HepG2 (cell line): Measurements from ENCODE around the gene TEX55. TPM values are rescaled to one million over a fixed set of nuclear protein-coding genes. Genes with fewer than 3 reads are reported as not detected.
"Not testable (repeated sequence)": the region's sequence is repeated elsewhere in the genome, so short reads cannot be mapped to it uniquely, and the experiment has no call there.

ENCODE experiments used
- ATAC-seq: fragments of 200-7000 bp; cut with Tn5 transposase; 3 replicates; pipeline ENCODE4 v1.9.1; 2020; ENCODE audit warnings: mild to moderate bottlenecking, moderate library complexity
- BruUV-seq: library from RNA; stranded (reverse); fragments of 400-500 nt; replicated peaks from 2 replicates; lab custom pipeline; 2021; lab: Mats Ljungman, UMichigan
- CTCF ChIA-PET: fragments of 300-600 bp; formaldehyde crosslinking; extraction: SDS; loops from one replicate; lab custom pipeline; 2021; ENCODE audit warnings: low total read pairs, inconsistent platforms, low intra/inter-chr PET ratio; lab: Yijun Ruan, JAX
- POLR2A ChIA-PET: fragments of 350-600 bp; sonication (Branson Sonifier 250); formaldehyde crosslinking; loops from one replicate; lab custom pipeline; 2020; ENCODE audit warnings: antibody characterized with exemption, inconsistent platforms; lab: Yijun Ruan, JAX
- DNase-seq: peaks from one replicate; pipeline ENCODE4 v3.0.0-alpha.2; 2015; ENCODE audit warnings: low spot score
- FAIRE-seq: peaks from 3 replicates; lab custom pipeline; 2011; peaks lifted over from hg19 to GRCh38; lab: Jason Lieb, UNC
- H2AFZ ChIP-seq: one replicate; pipeline ENCODE4 v1.6.1; 2011; ENCODE audit warnings: low read length, inconsistent platforms
- H3K27ac ChIP-seq: fragments of 300-600 bp; 3 replicates; pipeline ENCODE4 v1.8.0; 2011; ENCODE audit warnings: mixed run types, mild to moderate bottlenecking, mixed read lengths, low read length, inconsistent platforms; ENCODE audit not compliant: insufficient read depth; ENCODE audit errors: extremely low read length
- H3K27me3 ChIP-seq, 2 experiments: fragments of 200-600 bp in 1 of 2; 2 replicates in 1 of 2; 3 replicates in 1 of 2; pipeline versions ENCODE4 v1.6.0 to v1.8.0; 2011; ENCODE audit warnings: low read length in 2 of 2, mild to moderate bottlenecking in 2 of 2, moderate library complexity in 2 of 2, inconsistent platforms in 1 of 2; ENCODE audit not compliant: insufficient read depth in 2 of 2, control insufficient read depth in 1 of 2
- H3K36me3 ChIP-seq, 2 experiments: fragments of 200-600 bp in 1 of 2; replicated peaks in 1 of 2; 2 replicates in 1 of 2; 3 replicates in 1 of 2; pipeline versions ENCODE4 v1.5.1 to v1.8.0; 2011; ENCODE audit warnings: low read length in 2 of 2, inconsistent platforms in 1 of 2; ENCODE audit not compliant: insufficient read depth in 2 of 2, control insufficient read depth in 1 of 2
- H3K4me1 ChIP-seq: 2 replicates; pipeline ENCODE4 v1.5.1; 2012; ENCODE audit warnings: low read length, inconsistent platforms; ENCODE audit not compliant: insufficient read depth
- H3K4me2 ChIP-seq: 2 replicates; pipeline ENCODE4 v1.6.0; 2011; ENCODE audit warnings: low read depth, low read length, inconsistent platforms
- H3K4me3 ChIP-seq, 3 experiments: fragments of 200-600 bp in 1 of 3; sonication (generic), shearing (Covaris generic) in 1 of 3; replicated peaks in 1 of 3; 2 replicates each; pipeline ENCODE4 v1.5.1; 2011 to 2016; ENCODE audit warnings: low read length in 3 of 3, inconsistent platforms in 2 of 3, low read depth in 2 of 3, mild to moderate bottlenecking in 2 of 3, control low read depth in 1 of 3, mixed read lengths in 1 of 3; ENCODE audit not compliant: insufficient read depth in 1 of 3
- H3K79me2 ChIP-seq: one replicate; pipeline ENCODE4 v1.6.1; 2011; ENCODE audit warnings: low read length, inconsistent platforms; ENCODE audit not compliant: insufficient read depth
- H3K9ac ChIP-seq: 2 replicates; pipeline ENCODE4 v1.6.0; 2011; ENCODE audit warnings: mild to moderate bottlenecking, low read depth, low read length, inconsistent platforms; ENCODE audit not compliant: insufficient read depth
- H3K9me3 ChIP-seq: 2 replicates; pipeline ENCODE4 v1.5.1; 2012; ENCODE audit warnings: mild to moderate bottlenecking, low read length
- H4K20me1 ChIP-seq: 2 replicates; pipeline ENCODE4 v1.6.0; 2011; ENCODE audit warnings: inconsistent platforms, mild to moderate bottlenecking, low read length, moderate library complexity; ENCODE audit not compliant: insufficient read depth
- GPBP1L1 ChIP-seq: sonication (generic); formaldehyde crosslinking; IDR thresholded peaks from 2 replicates; pipeline ENCODE4 v1.5.0; 2020; ENCODE audit warnings: mild to moderate bottlenecking, missing genetic modification reagents
- ISL2 ChIP-seq: sonication (generic); formaldehyde crosslinking; IDR thresholded peaks from 2 replicates; pipeline ENCODE4 v1.5.0; 2020; ENCODE audit warnings: missing genetic modification reagents
- KAT8 ChIP-seq: IDR thresholded peaks from 2 replicates; pipeline ENCODE4 v1.6.1; 2016; ENCODE audit warnings: missing genetic modification reagents, missing compliant biosample characterization
- MAFF ChIP-seq: IDR thresholded peaks from 2 replicates; pipeline ENCODE4 v1.6.1; 2011; ENCODE audit warnings: low read depth, low read length, improper control_type of control experiment
- MAFK ChIP-seq, 2 experiments: IDR thresholded peaks in 1 of 2; conservative IDR thresholded peaks in 1 of 2; 2 replicates each; pipeline ENCODE4 v1.6.1; 2011; ENCODE audit warnings: improper control_type of control experiment in 2 of 2, low read length in 2 of 2
- SMARCE1 ChIP-seq: fragments of 450-650 bp; IDR thresholded peaks from 2 replicates; pipeline ENCODE4 v1.6.1; 2017; ENCODE audit warnings: borderline replicate concordance
- WGBS: methylation state at CpG from one replicate; pipeline ENCODE4 v1.1.6; 2017; ENCODE audit warnings: low lambda C conversion rate; 5-methylcytosine and 5-hydroxymethylcytosine counted together
- in situ Hi-C: cut with HindIII; loops from 2 replicates; pipeline ENCODE4 v1.10.0; 2017; ENCODE audit warnings: low pct_unique_long_range_greater_than_20kb; ENCODE audit not compliant: extremely low pct_ligation_motif_present
- intact Hi-C: fragments of 100-400 bp; cut with micrococcal nuclease; formaldehyde crosslinking; loops from one replicate; pipeline ENCODE4 v1.10.0; 2022; ENCODE audit not compliant: unreplicated experiment
- polyA plus RNA-seq, 8 experiments: library from polyadenylated mRNA; depleted of rRNA in 3 of 8; stranded (reverse) in 7 of 8; unstranded in 1 of 8; fragments of >200 nt; fragmentation: Illumina TruSeq in 4 of 8; extraction: Trizol in 4 of 8; gene quantifications; 2 replicates each; pipeline versions ENCODE4 v1.2.1 to v1.2.3, GENCODE V29; 2011 to 2016; ENCODE audit warnings: low read depth in 4 of 8, missing spikeins in 1 of 8, mixed read lengths in 1 of 8; ENCODE audit not compliant: insufficient read depth in 1 of 8
- total RNA-seq, 5 experiments: library from RNA; depleted of rRNA; stranded (reverse); fragments of >200 nt; fragmentation: Illumina TruSeq; extraction: Trizol; gene quantifications; 2 replicates each; pipeline ENCODE4 v1.2.3, GENCODE V29; 2016; ENCODE audit warnings: low read depth in 1 of 5
- TF ChIP-seq, protein P1 (sequence below): sonication (generic); formaldehyde crosslinking; IDR thresholded peaks from 2 replicates; pipeline ENCODE4 v1.4.0; 2020; ENCODE audit warnings: mild to moderate bottlenecking, missing genetic modification reagents
- TF ChIP-seq, protein P2 (sequence below): sonication (generic); formaldehyde crosslinking; IDR thresholded peaks from 2 replicates; pipeline ENCODE4 v1.8.0; 2022; ENCODE audit warnings: low read depth, missing genetic modification reagents

The TEX55 gene
- total and polyA plus RNA-seq, 2 of the 13 experiments (the other 11 are each of a cell fraction or from before 2014, with no cell fraction given) = not detected

DNA sequence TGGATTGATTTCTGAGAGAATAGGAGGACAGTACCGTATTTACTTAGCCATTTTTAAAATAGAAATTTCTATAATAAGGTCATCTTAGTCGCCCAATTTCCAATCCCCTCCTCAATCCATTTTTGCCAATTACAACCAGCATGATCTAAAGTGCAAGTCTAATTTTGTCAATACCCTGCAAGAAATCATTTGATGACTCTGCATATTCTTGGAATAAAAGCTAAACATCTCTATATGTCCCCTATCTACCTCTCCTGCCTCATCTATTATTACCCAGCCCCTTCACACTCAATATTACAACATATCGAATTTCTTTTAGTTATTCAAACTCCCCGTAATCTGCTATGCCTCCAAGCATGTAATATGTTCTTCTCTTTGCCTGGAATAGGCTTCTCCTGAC lies 41.9 kb upstream of the TEX55 start:
- no peak for TF ChIP-seq GPBP1L1 (CRISPR knock-in tag)
- peak; percentile 76 to 87 for TF ChIP-seq MAFK (conservative IDR thresholded peaks at IDR 0.05 in 1 of 2, IDR thresholded peaks at IDR 0.05 in 1 of 2; ENCODE audit: low read length in 2 of 2)
- no peak for TF ChIP-seq SMARCE1
- no peak for TF ChIP-seq ISL2 (CRISPR knock-in tag)
- TF ChIP-seq, protein P1, sequence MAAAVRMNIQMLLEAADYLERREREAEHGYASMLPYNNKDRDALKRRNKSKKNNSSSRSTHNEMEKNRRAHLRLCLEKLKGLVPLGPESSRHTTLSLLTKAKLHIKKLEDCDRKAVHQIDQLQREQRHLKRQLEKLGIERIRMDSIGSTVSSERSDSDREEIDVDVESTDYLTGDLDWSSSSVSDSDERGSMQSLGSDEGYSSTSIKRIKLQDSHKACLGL (CRISPR knock-in tag) = no peak
- no peak for TF ChIP-seq KAT8 (CRISPR knock-in tag)
- TF ChIP-seq MAFF = peak; percentile 76
- TF ChIP-seq, protein P2, sequence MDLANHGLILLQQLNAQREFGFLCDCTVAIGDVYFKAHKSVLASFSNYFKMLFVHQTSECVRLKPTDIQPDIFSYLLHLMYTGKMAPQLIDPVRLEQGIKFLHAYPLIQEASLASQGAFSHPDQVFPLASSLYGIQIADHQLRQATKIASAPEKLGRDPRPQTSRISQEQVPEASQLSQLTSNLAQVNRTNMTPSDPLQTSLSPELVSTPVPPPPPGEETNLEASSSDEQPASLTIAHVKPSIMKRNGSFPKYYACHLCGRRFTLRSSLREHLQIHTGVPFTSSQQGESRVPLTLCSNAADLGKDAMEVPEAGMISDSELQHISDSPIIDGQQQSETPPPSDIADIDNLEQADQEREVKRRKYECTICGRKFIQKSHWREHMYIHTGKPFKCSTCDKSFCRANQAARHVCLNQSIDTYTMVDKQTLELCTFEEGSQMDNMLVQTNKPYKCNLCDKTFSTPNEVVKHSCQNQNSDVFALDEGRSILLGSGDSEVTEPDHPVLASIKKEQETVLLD (CRISPR knock-in tag) = no peak
- ATAC-seq (no peak), FAIRE-seq (no peak), DNase-seq (no peak)
- Histone ChIP-seq H3K4me2 (no peak overlapping the region), H2AFZ (no peak overlapping the region), H3K4me1 (no peaks in the 10 kb centered on the region), H3K9me3 (no peaks in the 10 kb centered on the region), H3K27ac (no peak overlapping the region), H3K36me3 (no peaks in the 10 kb centered on the region), H3K9ac (no peak overlapping the region), H3K27me3 (no peaks in the 10 kb centered on the region), H3K79me2 (no peaks in the 10 kb centered on the region), H4K20me1 (no peaks in the 10 kb centered on the region), H3K4me3 (no peak overlapping the region)
- in situ Hi-C loops = loop anchor here (5.0 kb wide), 1 partner anchor 222 kb away; no protein-coding TSS in a partner anchor
- CTCF ChIA-PET = no interaction called here
- no TSS peak for BruUV-seq
- POLR2A ChIA-PET = no interaction called here
- intact Hi-C loops = no loop called here
- 1% methylated on average over 4 of the region's 4 CpGs for WGBS

- H3K9ac ChIP-seq, FAIRE-seq, H3K4me2 ChIP-seq, in situ Hi-C loops, ATAC-seq, H3K79me2 ChIP-seq, H3K4me3 ChIP-seq, DNase-seq, H2AFZ ChIP-seq, BruUV-seq, CTCF ChIA-PET, H3K27ac ChIP-seq, intact Hi-C loops, H3K4me1 ChIP-seq, H3K36me3 ChIP-seq, H4K20me1 ChIP-seq, POLR2A ChIA-PET, H3K27me3 ChIP-seq: not testable (repeated sequence)
- WGBS = no CpG with 5 or more reads among the region's 3 CpGs
- H3K9me3 ChIP-seq = peaks cover 47% of the 10 kb centered on the region; the same call in 1 of the 2 replicates
These were observed 27.6 kb upstream of the TEX55 start for GRCh38 chr3:119118330-119118729.
